ENCODE results near the gene FKBP4.
A peak's percentile ranks its signal among the peaks of the same experiment; 100 is the strongest.

The FKBP4 gene

GRCh38 chr12:2812290-2813213 is 17.8 kb downstream of the FKBP4 start, which contains the start of gene ITFG2:
Gene ITFG2 (plus strand): TSS chr12:2812668. CDS start chr12:2812761, 93 bp downstream.
- peak; percentile 87 to 93 (median 92) for DNase-seq (ENCODE audit: low read depth in 3 of 3)

DNA sequence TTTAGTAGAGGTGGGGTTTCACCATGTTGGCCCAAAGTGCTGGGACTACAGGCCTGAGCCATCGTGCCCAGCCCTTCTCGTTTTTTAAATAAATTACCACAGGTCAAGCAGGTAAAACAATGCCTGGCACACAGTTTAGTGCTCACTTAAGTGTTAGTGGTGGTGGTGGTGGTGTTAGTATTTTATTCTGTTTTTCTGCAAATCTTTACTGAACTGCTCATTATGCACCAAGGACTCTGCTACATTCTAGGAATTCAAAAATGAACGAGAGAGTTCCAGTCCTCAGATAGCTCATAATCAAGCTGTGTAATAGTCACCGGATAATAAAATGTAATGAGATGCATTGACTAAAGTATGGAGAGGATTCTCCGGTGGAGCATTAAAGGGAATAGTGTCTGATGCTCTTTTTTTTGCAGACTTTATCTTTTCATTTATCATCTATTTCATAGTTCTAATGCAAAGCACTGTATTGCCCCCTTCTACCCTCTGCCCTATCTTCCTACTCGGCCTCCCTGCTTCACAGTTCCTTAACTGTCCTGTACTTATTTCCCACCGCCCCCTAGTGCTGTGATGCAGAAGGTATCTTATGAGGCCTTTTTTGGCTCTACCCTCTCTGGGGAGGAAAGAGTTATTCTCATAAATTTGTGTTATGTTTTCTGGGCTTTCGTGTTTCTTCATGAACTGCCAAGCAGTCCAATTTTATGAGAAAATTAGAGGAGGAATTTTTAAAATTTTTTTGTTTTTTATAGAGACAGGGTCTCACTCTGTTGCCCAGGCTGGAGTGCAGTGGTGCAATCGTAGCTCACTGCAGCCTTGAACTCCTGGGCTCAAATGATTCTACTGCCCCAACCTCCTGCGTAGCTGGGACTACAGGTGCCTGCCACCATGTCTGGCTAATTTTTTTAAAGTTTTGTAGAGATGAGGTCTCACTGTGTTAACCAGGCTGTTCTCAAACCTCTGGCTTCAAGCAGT is 18.7 kb downstream of the FKBP4 start:
- peak in 2 of 3 donors; percentile 40 to 59 for DNase-seq (ENCODE audit: low read depth in 3 of 3)

GRCh38 chr12:2819810-2820209 is 25.0 kb downstream of the FKBP4 start:
- no peak for DNase-seq (ENCODE audit: low read depth in 3 of 3)

GRCh38 chr12:2820432-2820831 is 25.7 kb downstream of the FKBP4 start:
- no peak for DNase-seq (ENCODE audit: low read depth in 3 of 3)

DNA sequence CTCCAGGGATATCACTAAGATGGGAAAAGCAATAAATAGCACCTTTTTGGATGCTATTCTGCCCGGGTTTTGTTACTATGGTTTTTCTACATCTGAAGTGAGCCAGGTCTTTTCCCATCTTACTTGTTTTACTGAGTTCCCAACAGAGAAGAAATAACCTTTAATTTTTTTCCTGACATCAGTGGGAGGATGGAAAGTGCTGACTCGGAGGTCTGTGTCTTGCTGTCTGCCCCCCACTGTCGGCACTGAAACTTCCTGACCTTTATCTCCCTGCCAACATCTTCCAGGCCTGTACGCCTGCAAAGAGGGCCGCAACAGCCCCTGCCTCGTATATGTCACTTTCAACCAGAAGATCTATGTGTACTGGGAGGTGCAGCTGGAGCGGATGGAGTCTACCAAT is 28.7 kb downstream of the FKBP4 start:
- DNase-seq (ENCODE audit: low read depth in 3 of 3): no peak

DNA sequence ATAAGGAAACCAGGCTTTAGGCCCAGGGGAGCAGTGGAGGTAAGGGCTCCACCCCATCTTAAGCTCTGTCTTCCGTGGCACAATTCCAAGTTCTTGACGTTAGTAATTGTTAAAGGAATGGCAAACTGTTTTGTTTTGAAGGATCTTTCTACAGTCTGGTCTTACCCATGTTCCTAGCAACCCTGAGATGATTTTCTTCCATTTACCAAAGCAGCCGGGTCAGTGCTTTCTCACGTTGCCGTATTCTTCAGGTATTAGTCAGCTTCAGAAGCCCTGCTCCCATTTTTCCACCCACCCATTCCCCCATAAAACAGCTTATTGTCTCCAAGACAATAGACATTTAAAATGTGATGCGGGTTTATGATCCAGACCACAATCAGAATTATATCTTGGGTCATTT is 29.8 kb downstream of the FKBP4 start:
- DNase-seq (ENCODE audit: low read depth in 3 of 3): no peak

DNA sequence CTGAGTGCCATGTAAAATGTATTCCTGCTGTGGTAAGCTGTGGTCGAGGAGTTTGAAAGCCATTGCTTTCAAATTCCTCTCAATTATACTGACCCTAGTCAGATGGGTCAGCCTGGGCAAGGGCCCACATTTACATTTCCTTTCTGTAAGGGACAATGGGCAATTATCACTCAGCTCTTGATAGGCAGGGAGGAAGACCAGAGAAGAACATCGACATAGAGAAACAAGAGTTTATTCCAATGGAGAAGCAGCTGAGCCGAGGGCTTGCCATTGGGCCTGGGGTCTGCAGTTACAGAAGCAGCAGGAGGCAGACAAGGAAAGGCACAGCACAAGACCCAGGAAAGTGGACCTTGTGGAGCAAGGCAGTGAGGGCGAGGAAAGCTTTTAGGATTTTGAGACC is 30.4 kb downstream of the FKBP4 start:
- DNase-seq (ENCODE audit: low read depth in 3 of 3): no peak

GRCh38 chr12:2826036-2826435 is 31.3 kb downstream of the FKBP4 start:
- DNase-seq (ENCODE audit: low read depth in 3 of 3): no peak

DNA sequence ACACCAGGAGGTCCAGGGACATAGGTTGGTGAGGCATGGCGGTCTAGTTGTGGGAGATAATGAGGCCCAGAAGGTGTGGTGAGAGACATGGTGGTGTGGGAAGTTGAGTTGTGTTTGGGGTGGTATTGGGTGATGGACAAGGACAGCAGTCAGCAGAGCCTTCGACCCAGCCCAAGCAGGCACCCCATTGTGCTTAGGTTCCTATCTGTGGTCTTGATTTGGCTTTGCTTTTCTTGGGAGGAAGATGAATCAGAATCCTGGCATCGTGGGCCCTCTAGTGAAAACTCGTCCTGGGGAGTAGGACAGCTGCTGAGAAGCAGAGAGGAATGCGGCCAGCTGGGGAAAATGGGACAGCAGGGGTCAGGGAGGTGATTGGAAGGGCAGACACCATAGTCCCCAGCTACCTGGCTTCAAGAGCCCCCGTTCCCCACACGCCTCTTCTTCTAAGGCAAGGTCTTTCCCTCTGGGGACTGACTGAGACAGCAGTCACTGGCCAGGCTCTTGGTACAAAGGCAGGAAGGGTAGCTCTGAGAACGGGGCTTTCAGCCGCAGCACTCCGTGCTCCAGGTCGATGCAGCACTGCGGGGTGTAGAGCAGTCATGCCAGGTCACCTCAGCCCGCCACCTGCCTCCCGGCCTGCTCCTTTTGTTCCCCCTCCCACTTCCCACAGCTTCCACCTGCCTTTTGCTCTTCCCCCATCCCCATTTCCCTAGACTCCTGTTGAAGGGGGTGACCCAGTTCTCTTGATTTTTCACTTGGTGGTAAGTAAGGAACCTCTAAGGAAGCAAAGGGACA is 32.1 kb downstream of the FKBP4 start:
- DNase-seq (ENCODE audit: low read depth in 3 of 3): no peak

DNA sequence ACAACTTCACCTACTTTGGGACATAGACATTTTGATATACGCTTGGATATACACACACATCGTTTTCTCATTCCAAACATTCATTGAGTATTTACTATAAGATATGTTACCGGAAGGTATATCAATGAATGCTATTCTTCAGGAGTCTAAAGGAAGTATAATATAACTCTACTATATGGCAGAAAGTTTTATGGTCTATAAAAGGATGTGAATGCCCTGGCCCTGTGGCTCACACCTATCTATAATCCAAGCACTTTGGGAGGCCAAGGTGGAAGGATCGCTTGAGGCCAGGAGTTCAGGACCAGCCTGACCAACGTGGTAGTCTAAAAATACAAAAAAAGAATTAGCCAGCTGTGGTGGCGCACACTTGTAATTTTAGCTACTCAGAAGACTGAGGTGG is 34.5 kb downstream of the FKBP4 start:
- DNase-seq (ENCODE audit: low read depth in 3 of 3): no peak

DNA sequence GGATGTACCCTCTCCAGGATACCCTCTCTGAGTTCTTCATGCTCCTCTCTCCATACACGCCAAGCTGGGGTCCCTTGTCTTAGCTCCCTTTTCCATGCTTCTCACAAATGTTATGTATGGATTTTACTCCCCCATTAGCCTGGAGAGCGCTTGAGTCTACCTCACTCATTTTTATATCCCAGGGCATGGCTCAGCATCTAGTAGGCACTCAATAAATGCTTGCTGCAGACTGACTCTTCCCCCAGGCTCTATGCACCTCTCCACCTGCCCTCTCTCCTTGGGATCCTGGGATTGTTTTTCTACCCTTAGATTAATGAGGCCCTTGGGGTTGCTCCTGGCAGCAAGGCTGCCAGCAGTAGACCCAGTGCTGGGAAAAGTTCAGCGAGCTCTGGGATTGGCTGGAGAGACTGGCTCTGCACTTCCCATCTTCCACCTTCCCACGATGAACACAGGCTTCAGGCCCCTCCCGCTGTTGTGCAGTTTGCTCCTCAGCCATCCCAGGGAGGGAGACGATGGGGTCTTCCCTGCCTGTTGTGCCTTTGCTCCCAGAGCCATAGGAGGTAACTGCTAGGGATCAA is 37.9 kb downstream of the FKBP4 start:
- DNase-seq (ENCODE audit: low read depth in 3 of 3): no peak

GRCh38 chr12:2833327-2833726 is 38.6 kb downstream of the FKBP4 start:
- DNase-seq (ENCODE audit: low read depth in 3 of 3): no peak

DNA sequence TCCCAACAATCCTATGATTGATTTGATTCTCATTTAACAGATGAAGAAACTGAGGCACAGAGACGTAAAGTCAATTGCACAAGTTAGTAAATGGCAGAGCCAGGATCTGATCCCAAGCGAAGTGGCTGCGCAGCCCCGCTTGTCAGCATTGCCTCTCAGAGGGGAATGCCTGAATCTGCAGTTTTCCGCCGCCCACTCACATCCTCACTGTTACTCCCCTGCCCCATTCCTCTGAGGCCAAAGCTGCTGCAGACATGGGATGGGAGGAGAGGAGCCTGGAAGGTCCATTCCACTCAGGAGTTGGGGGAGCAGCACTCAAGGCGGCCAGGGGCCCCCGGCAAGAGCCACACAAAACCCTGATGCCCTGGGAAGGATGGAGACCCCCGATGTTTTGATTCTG is 39.0 kb downstream of the FKBP4 start:
- no peak for DNase-seq (ENCODE audit: low read depth in 3 of 3)

DNA sequence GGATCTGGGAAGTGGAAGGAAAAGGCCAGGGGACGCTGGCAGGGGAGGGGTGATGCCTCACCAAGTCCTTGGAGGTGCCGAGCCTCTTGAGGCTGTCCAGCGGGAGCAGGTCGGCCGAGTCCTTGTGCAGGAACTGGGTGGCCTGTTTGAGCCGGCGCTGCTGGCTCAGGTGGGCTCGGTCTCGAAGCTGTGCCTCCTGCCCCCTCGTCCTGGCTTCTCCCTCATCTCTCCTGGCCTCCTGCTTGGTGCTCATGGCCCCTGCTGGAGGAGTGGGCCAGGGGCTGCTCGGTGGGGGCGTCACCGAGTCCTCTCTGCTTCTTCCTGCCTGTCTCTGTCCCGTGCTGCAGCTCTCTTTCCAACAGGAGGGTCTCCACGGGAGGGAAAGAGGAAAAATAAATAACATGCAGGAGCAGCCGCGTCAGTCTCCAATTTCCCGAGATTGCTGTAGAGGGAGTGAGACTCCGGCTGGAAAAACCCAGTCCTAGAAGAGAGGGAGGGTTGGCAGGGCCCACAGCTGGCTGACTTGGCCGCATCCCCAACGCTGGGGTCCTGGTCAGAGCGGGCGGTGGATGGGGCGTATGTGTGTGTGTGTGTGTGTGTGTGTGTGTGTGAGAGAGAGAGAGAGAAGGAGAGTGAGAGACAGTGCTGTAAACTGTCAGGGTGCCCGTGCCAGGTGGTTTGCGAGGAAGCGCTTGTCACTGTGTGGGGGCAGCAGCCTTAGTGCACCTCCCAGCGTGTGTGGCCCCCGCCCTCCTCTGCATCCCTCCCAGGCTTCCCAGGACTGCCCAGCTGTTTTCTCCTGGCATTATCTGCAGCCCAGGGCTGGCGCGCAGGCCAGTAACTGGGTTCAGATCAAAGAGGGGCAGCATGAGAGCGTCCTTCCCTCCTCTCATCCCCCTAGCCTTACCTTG is 40.1 kb downstream of the FKBP4 start, which contains the start of gene NRIP2:
Gene NRIP2, minus strand, starts transcription at position 455 of the 911 bp plus-strand sequence. Its CDS starts 52 bp downstream, at position 403.
- no peak for DNase-seq (ENCODE audit: low read depth in 3 of 3)

DNA sequence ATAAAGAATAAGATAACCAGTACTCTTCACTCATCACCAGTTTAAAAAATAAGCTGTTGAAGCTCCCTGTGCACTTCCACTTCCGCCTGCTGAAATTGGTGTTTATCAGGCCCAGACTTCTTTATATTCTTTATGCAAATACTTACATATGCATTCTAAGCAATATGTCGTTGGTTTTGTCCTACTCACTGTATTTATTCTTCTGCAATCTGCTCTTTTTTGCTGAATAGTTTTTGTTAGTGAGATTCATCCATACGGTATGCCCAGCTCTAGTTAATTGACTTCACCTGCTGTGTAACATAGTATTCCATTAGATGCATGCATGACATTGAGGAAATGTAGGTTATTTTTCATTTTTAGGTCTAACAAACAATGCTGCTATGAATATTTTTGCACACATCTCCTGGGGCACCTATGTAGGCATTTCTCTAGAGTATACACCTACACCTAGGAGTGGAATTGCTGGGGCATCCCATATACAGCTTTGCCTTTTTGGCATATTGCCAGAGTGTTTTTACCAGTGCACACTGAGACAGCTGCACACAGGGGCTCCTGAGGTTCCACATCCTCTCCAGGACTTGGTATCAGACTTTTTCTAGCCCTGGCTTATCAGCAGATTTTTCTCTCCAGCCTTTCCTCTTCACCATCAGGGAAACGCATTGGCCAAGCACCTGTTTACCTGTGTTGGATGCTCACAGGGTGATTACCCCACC is 41.1 kb downstream of the FKBP4 start:
- no peak for DNase-seq (ENCODE audit: low read depth in 3 of 3)

DNA sequence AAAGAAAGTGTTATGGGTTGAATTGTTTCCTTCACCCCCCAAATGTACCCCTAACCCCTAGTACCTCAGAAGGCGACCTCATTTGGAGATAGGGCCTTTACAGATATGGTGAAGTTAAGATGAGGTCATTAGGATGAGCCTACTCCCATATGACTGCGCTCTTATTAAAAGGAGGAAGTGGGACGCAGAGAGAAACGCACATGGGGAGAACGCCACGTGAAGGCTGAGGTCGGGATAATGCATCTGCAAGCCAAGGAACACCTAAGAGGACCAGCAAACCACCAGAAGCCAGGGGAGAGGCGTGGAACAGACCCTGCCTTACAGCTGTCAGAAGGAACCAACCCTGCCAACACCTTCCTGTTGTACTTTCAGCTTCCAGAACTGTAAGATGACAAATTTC is 41.8 kb downstream of the FKBP4 start:
- no peak for DNase-seq (ENCODE audit: low read depth in 3 of 3)

DNA sequence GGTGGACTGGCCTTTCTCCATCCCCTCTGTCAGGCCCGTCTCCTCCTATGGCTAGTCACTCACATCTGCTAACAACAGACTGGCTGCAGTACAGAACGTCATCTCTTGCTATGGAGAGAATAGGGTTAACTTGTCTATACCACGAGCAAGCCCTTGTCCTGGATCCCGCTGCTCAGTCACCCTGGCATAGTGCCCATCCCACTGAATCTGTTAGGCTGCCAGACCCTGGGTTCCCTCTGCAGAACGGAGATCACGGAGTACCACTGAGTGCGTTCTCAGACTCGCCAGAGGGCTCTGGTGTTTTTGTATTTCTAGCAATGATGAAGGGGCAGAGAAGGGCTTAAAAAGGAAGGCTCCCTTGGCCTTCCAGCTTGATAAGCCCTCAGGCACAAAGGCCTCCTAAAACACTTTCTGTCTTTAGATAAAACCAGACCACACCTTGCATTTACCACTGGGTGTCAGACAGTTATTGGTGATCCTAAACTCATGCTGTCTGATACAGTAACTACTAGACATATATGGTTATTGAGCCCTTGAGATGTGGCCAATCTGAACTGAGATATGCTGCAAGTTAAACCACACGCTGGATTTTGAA is 46.4 kb downstream of the FKBP4 start:
- DNase-seq (ENCODE audit: low read depth in 3 of 3): no peak

DNA sequence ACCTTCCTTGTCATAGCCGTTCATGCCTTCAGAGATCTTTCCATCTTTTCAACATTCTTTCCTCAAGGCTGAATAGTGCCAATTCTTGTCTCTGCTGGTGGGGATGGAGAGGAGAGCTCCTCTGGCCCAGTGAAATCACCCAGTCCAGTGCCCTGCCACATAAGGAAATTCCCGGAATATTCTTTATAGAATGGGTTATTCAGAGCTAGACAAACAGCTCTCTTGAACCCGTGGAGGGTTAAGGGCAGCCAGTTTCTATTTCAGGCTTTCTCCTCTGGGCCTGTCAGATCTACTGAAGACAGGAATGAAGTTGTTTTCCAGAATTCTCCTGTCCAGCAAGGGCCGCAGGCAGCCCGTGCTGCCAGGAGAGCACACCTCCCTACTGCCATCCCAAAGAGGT is 48.2 kb downstream of the FKBP4 start:
- DNase-seq (ENCODE audit: low read depth in 3 of 3): no peak

- no peak for DNase-seq (ENCODE audit: low read depth in 3 of 3)
Observed at GRCh38 chr12:2844786-2845185, 50.0 kb downstream of the FKBP4 start.

Measured in stimulated activated CD4-positive, alpha-beta T cell treated with anti-CD3 and anti-CD28 coated beads, TNF-alpha, amount 100 ng/mL, for 48 hours (primary cell).